PC-3 (cell line): ENCODE results near the gene SMIM17. TPM values are rescaled to one million over a fixed set of nuclear protein-coding genes. Genes with fewer than 3 reads are reported as not detected.

Experiments used
- ATAC-seq: fragments of 200-7000 bp; cut with Tn5 transposase; 2 replicates; pipeline ENCODE4 v1.9.1; 2020; ENCODE audit warnings: mild to moderate bottlenecking, moderate library complexity
- BruUV-seq: library from RNA; stranded (reverse); fragments of 400-500 nt; replicated peaks from 2 replicates; lab custom pipeline; 2021; lab: Mats Ljungman, UMichigan
- CTCF ChIA-PET: fragments of 300-600 bp; sonication (Branson Sonifier 250); formaldehyde crosslinking; loops from one replicate; lab custom pipeline; 2022; ENCODE audit warnings: antibody characterized with exemption; lab: Charles Lee
- POLR2A ChIA-PET: fragments of 300-600 bp; sonication (Branson Sonifier 250); formaldehyde crosslinking; loops from one replicate; lab custom pipeline; 2022; ENCODE audit warnings: antibody characterized with exemption; ENCODE audit not compliant: unreplicated experiment; lab: Charles Lee
- DNase-seq: peaks from one replicate; pipeline ENCODE4 v3.0.0-alpha.2; 2015
- H2AFZ ChIP-seq: fragments of 300-600 bp; sonication (generic); 2 replicates; pipeline ENCODE4 v1.6.0; 2016; ENCODE audit warnings: antibody characterized with exemption, low read length
- H3F3A ChIP-seq: fragments of 300-600 bp; sonication (generic); one replicate; pipeline ENCODE4 v1.6.0; 2017; ENCODE audit warnings: antibody characterized with exemption, low read length, control low read depth, mild to moderate bottlenecking; ENCODE audit not compliant: unreplicated experiment
- H3K27ac ChIP-seq: fragments of 300-600 bp; sonication (generic); 2 replicates; pipeline ENCODE4 v1.5.1; 2016; ENCODE audit warnings: mild to moderate bottlenecking, low read length
- H3K27me3 ChIP-seq: fragments of 300-600 bp; sonication (generic); 2 replicates; pipeline ENCODE4 v1.6.1; 2016; ENCODE audit warnings: low read length, mixed read lengths
- H3K36me3 ChIP-seq: fragments of 300-600 bp; sonication (generic); 2 replicates; pipeline ENCODE4 v1.6.1; 2016; ENCODE audit warnings: low read depth, mixed run types, low read length, mixed read lengths
- H3K4me1 ChIP-seq: fragments of 300-600 bp; sonication (generic); 2 replicates; pipeline ENCODE4 v1.5.1; 2016; ENCODE audit warnings: low read length; ENCODE audit not compliant: insufficient read depth
- H3K4me2 ChIP-seq: fragments of 300-600 bp; sonication (generic); 2 replicates; pipeline ENCODE4 v1.6.0; 2016; ENCODE audit warnings: low read length
- H3K4me3 ChIP-seq: fragments of 300-600 bp; sonication (generic); 2 replicates; pipeline ENCODE4 v1.5.1; 2016; ENCODE audit warnings: mild to moderate bottlenecking, low read length, mixed read lengths
- H3K79me2 ChIP-seq: fragments of 300-600 bp; sonication (generic); 2 replicates; pipeline ENCODE4 v1.6.1; 2017; ENCODE audit warnings: low read length, mixed read lengths
- H3K9ac ChIP-seq: fragments of 300-600 bp; sonication (generic); 2 replicates; pipeline ENCODE4 v1.6.0; 2016; ENCODE audit warnings: mild to moderate bottlenecking, low read length
- H3K9me2 ChIP-seq: fragments of 300-600 bp; sonication (generic); replicated peaks from 2 replicates; pipeline ENCODE4 v1.6.1; 2016; ENCODE audit warnings: mixed run types, low read length, mixed read lengths
- H3K9me3 ChIP-seq: fragments of 300-600 bp; sonication (generic); 2 replicates; pipeline ENCODE4 v1.6.1; 2016; ENCODE audit warnings: low read length, mixed read lengths
- H4K20me1 ChIP-seq: fragments of 300-600 bp; sonication (generic); 2 replicates; pipeline ENCODE4 v1.6.1; 2016; ENCODE audit warnings: low read length, mixed read lengths
- EZH2 ChIP-seq: fragments of 300-600 bp; sonication (generic); IDR thresholded peaks from one replicate; pipeline ENCODE4 v1.6.1; 2017; ENCODE audit warnings: antibody characterized with exemption, mild to moderate bottlenecking, low read length; ENCODE audit not compliant: unreplicated experiment
- EZH2phosphoT487 ChIP-seq: fragments of 300-600 bp; sonication (generic); IDR thresholded peaks from 2 replicates; pipeline ENCODE4 v1.6.1; 2018; ENCODE audit warnings: mild to moderate bottlenecking, antibody characterized with exemption, low read length, borderline replicate concordance
- intact Hi-C: fragments of 100-400 bp; cut with micrococcal nuclease; formaldehyde crosslinking; loops from 2 replicates; pipeline ENCODE4 v1.9.0; 2023
- total RNA-seq: library from RNA; depleted of rRNA; stranded (reverse); fragments of >200 nt; gene quantifications from 2 replicates; pipeline ENCODE4 v1.2.3, GENCODE V29; 2014
- TF ChIP-seq, protein P1 (sequence below): fragments of 300-600 bp; sonication (generic); conservative IDR thresholded peaks from 2 replicates; pipeline ENCODE4 v1.5.1; 2017; ENCODE audit warnings: antibody characterized with exemption, low read depth, mild to moderate bottlenecking, low read length

SMIM17 gene
- total RNA-seq, 1 experiment from 2014 or later, result not detected

DNA sequence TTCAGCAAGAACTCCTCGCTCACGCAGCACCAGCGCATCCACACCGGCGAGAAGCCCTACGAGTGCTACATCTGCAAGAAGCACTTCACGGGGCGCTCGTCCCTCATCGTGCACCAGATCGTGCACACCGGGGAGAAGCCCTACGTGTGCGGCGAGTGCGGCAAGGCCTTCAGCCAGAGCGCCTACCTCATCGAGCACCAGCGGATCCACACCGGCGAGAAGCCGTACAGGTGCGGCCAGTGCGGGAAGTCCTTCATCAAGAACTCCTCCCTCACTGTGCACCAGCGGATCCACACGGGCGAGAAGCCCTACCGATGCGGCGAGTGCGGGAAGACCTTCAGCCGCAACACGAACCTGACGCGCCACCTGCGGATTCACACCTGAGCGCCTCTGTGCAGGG lies 20.6 kb upstream of the SMIM17 start:
- H4K20me1 ChIP-seq, result no peaks in the 10 kb centered on the region
- DNase-seq, result no peak
- no peak overlapping the region for H3K4me2 ChIP-seq
- intact Hi-C loops, result no loop called here
- BruUV-seq, result no TSS peak
- H3K4me1 ChIP-seq, result no peaks in the 10 kb centered on the region
- H3K9me3 ChIP-seq, result peaks cover 29% of the 10 kb centered on the region; the same call in 1 of the 2 replicates
- H3K27ac ChIP-seq, result no peak overlapping the region
- no peaks in the 10 kb centered on the region for H3F3A ChIP-seq
- TF ChIP-seq EZH2 (no peak), EZH2phosphoT487 (no peak)
- TF ChIP-seq, protein P1, sequence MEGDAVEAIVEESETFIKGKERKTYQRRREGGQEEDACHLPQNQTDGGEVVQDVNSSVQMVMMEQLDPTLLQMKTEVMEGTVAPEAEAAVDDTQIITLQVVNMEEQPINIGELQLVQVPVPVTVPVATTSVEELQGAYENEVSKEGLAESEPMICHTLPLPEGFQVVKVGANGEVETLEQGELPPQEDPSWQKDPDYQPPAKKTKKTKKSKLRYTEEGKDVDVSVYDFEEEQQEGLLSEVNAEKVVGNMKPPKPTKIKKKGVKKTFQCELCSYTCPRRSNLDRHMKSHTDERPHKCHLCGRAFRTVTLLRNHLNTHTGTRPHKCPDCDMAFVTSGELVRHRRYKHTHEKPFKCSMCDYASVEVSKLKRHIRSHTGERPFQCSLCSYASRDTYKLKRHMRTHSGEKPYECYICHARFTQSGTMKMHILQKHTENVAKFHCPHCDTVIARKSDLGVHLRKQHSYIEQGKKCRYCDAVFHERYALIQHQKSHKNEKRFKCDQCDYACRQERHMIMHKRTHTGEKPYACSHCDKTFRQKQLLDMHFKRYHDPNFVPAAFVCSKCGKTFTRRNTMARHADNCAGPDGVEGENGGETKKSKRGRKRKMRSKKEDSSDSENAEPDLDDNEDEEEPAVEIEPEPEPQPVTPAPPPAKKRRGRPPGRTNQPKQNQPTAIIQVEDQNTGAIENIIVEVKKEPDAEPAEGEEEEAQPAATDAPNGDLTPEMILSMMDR, result no peak
- H3K9me2 ChIP-seq, result no peaks in the 10 kb centered on the region
- peaks cover 74% of the 10 kb centered on the region for H3K36me3 ChIP-seq
- H3K4me3 ChIP-seq, result no peak overlapping the region
- no peaks in the 10 kb centered on the region for H3K27me3 ChIP-seq
- no peak overlapping the region for H3K9ac ChIP-seq
- no peak overlapping the region for H2AFZ ChIP-seq
- CTCF ChIA-PET, result no interaction called here
- no peak for ATAC-seq
- no peaks in the 10 kb centered on the region for H3K79me2 ChIP-seq
- POLR2A ChIA-PET, result no interaction called here

DNA sequence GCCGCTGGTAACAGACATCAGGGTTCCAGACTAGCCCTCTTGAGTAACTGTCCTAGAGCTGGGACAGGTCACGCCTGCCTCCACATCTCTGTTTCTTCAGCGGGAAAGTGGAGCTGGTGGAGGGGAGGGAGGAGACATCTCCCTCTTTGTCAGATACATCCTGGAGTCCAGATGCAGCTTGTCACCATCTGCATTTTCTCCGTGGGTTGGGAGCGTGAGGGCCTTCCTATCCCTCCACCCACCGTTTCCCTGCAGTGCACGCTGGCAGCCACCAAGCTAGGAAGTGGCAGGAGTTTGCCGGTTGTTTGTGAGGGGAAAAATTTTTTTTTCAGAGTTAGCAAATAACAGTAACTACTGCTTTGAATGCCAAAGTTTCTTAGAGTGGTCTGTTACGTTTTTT lies 20.0 kb upstream of the SMIM17 start:
- Histone ChIP-seq H2AFZ (no peak overlapping the region), H3K27me3 (no peaks in the 10 kb centered on the region), H3K9me2 (no peaks in the 10 kb centered on the region), H3F3A (no peaks in the 10 kb centered on the region), H3K36me3 (peaks cover 68% of the 10 kb centered on the region), H3K27ac (no peak overlapping the region), H3K9ac (no peak overlapping the region), H3K79me2 (no peaks in the 10 kb centered on the region), H3K4me1 (no peaks in the 10 kb centered on the region), H3K4me2 (no peak overlapping the region), H3K9me3 (peaks cover 29% of the 10 kb centered on the region; the same call in 1 of the 2 replicates), H4K20me1 (no peaks in the 10 kb centered on the region), H3K4me3 (no peak overlapping the region)
- BruUV-seq, result no TSS peak
- CTCF ChIA-PET, result no interaction called here
- POLR2A ChIA-PET, result no interaction called here
- intact Hi-C loops, result no loop called here
- no peak for DNase-seq
- no peak for ATAC-seq
- TF ChIP-seq EZH2phosphoT487, result no peak
- no peak for TF ChIP-seq EZH2
- TF ChIP-seq, protein P1, result no peak

DNA sequence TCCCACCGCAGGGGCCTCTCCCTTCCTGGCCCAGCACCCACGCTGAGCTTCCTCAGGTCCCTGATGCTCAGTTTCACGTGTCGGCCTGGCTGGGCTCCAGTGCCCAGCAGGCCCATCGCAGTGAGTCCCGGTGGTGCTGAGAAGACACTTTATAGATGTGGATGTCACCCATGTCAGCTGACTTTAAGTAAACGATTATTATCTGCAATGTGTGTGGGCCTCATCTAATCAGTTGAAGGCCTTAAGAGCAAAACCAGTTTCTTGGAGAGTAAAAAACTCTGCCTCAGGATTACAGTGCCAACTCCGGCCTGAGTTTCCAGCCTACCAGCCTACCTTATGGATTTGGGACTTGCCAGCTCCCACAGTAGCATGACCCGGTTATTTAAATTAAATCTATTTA lies 17.3 kb upstream of the SMIM17 start:
- Histone ChIP-seq H3K9ac (no peak overlapping the region), H2AFZ (no peak overlapping the region), H3K27me3 (no peaks in the 10 kb centered on the region), H3K4me2 (no peak overlapping the region), H3K79me2 (no peaks in the 10 kb centered on the region), H3F3A (no peaks in the 10 kb centered on the region), H3K4me3 (no peak overlapping the region), H3K4me1 (no peaks in the 10 kb centered on the region), H3K27ac (no peak overlapping the region), H3K9me2 (no peaks in the 10 kb centered on the region), H3K9me3 (peaks cover 30% of the 10 kb centered on the region; the same call in 1 of the 2 replicates), H3K36me3 (peaks cover 49% of the 10 kb centered on the region), H4K20me1 (no peaks in the 10 kb centered on the region)
- intact Hi-C loops, result no loop called here
- CTCF ChIA-PET, result no interaction called here
- DNase-seq, result no peak
- no peak for ATAC-seq
- BruUV-seq, result no TSS peak
- POLR2A ChIA-PET, result no interaction called here
- TF ChIP-seq, protein P1, result no peak
